Right lobe of liver (tissue), 4 donors: Measurements from ENCODE around the gene MARVELD2.
A peak's percentile ranks its signal among the peaks of the same experiment; 100 is the strongest.

Experiments used
- POLR2A ChIP-seq: fragments of 450-650 bp; IDR thresholded peaks from one replicate; pipeline ENCODE4 v1.6.1; 2017; ENCODE audit warnings: antibody characterized with exemption, mild to moderate bottlenecking
- TF ChIP-seq, protein P1 (sequence below), 4 donors: fragments of 200-600 bp in 3 of 4; fragments of 450-650 bp in 1 of 4; IDR thresholded peaks; one replicate each; pipeline versions ENCODE4 v1.5.1 to v1.8.0; 2016 to 2022; ENCODE audit warnings: antibody characterized with exemption in 4 of 4, mild to moderate bottlenecking in 2 of 4
- donor health status: DM: no; HTN: no; CAD: no.
- donor health status: DM: no; HTN: no; CAD: no.
- donor health status: DM: no; HTN: yes; CAD: no.

DNA sequence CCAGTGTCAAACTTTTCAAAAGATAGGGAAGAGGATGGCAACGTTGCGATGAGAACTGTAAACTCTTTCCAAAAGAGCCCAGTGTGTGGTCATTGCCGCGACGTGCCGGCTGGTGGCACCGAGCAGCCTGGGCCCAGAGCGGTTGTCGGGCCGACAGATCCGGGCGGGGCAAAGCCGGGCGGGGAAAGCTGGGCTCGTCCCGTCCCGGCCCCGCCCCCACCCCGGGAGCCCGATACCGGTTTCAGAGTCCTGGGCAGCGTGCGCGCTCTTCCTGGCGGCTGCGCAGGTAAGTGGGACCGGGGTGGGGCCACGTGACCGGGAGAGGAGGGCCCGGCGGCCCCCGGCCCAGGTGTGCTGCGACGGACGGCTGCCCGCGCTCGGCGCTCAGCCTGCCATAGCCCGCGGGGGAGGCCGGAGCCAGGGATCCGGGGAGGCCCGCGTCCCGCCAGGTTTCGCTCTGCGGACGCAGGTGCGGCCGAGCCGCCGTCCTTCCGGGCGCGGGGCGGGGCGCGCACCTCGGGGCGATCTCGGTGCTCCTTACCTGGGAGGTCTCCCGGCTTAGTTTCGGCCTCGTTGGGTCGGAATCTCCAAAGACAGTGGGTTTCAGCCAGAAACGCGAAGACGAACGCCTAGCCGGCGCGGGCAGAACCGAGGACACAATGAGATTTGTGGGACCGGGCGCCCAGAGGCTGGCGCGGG, at the start of gene MARVELD2:
- TF ChIP-seq, protein P1, sequence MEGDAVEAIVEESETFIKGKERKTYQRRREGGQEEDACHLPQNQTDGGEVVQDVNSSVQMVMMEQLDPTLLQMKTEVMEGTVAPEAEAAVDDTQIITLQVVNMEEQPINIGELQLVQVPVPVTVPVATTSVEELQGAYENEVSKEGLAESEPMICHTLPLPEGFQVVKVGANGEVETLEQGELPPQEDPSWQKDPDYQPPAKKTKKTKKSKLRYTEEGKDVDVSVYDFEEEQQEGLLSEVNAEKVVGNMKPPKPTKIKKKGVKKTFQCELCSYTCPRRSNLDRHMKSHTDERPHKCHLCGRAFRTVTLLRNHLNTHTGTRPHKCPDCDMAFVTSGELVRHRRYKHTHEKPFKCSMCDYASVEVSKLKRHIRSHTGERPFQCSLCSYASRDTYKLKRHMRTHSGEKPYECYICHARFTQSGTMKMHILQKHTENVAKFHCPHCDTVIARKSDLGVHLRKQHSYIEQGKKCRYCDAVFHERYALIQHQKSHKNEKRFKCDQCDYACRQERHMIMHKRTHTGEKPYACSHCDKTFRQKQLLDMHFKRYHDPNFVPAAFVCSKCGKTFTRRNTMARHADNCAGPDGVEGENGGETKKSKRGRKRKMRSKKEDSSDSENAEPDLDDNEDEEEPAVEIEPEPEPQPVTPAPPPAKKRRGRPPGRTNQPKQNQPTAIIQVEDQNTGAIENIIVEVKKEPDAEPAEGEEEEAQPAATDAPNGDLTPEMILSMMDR (IDR thresholded peaks at IDR 0.05): peak; percentile 47 to 71 (median 65)
- TF ChIP-seq POLR2A: peak; percentile 89
